Neuron (in vitro differentiated cells): ENCODE measurements around the gene UPK1B.
A peak's percentile ranks its signal among the peaks of the same experiment; 100 is the strongest.
"Not testable (repeated sequence)": the region's sequence is repeated elsewhere in the genome, so short reads cannot be mapped to it uniquely, and the experiment has no call there.

ENCODE experiments used
- H2AFZ ChIP-seq: one replicate; pipeline ENCODE4 v1.6.1; 2013; ENCODE audit warnings: low read depth, mild to moderate bottlenecking, inconsistent platforms, low read length, moderate library complexity
- H3K27me3 ChIP-seq: one replicate; pipeline ENCODE4 v1.6.1; 2013; ENCODE audit warnings: low read length; ENCODE audit not compliant: insufficient read depth
- H3K36me3 ChIP-seq: one replicate; pipeline ENCODE4 v1.6.1; 2013; ENCODE audit warnings: low read length; ENCODE audit not compliant: insufficient read depth
- H3K4me1 ChIP-seq: one replicate; pipeline ENCODE4 v1.6.1; 2013; ENCODE audit warnings: low read length; ENCODE audit not compliant: insufficient read depth
- H3K4me3 ChIP-seq: 2 replicates; pipeline ENCODE4 v1.5.1; 2013; ENCODE audit warnings: mild to moderate bottlenecking, low read length, moderate library complexity
- H3K9me3 ChIP-seq: one replicate; pipeline ENCODE4 v1.6.1; 2013; ENCODE audit warnings: low read length

The UPK1B gene

DNA sequence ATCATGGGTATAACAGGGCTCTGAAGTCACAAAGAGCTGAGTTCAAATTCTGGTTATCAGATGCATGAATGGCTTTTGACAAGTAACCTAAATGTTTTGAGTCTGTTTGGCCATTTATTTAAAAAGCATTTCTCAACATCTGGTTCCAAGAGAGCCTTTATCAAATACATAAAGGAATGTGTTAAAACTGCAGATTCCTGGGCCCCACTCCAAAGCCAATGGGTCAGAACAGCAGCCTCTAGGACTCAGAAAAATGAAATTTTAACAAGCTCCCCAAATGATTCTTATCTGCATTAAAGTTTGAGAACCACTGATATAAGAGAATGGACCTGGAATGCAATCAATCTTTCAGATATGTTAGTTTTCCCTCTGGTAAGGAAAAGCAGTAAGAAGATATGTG is 63.9 kb downstream of the UPK1B start:
- H3K36me3 ChIP-seq, result peaks cover 7% of the 10 kb centered on the region

DNA sequence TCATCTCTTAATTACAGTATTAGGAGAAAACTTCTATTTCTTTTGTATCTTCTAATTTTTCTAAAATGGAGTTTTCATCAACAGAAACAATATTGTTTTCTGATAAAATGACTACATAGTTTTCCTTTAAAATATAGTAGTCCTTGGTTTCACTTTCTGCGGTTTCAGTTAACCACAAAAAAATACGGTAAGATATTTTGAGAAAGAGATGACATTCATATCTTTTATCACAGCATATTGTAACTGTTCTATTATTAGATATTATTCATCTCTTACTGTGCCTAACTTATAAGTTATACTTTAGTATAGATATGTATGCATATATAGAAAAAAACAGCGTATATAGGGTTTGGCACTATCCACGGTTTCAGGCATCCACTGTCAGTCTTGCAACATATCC is 65.0 kb downstream of the UPK1B start:
- Histone ChIP-seq H3K4me3 (no peak overlapping the region), H3K4me1 (peaks cover 7% of the 10 kb centered on the region), H3K27me3 (no peaks in the 10 kb centered on the region), H3K9me3 (no peaks in the 10 kb centered on the region), H3K36me3 (peaks cover 7% of the 10 kb centered on the region), H2AFZ (no peak overlapping the region)

More for the DNA sequence above, 63.9 kb downstream of the UPK1B start:
- H3K4me1 ChIP-seq, result peaks cover 7% of the 10 kb centered on the region
- H2AFZ ChIP-seq, result no peak overlapping the region
- no peaks in the 10 kb centered on the region for H3K9me3 ChIP-seq
- no peaks in the 10 kb centered on the region for H3K27me3 ChIP-seq
- H3K4me3 ChIP-seq, result no peak overlapping the region

DNA sequence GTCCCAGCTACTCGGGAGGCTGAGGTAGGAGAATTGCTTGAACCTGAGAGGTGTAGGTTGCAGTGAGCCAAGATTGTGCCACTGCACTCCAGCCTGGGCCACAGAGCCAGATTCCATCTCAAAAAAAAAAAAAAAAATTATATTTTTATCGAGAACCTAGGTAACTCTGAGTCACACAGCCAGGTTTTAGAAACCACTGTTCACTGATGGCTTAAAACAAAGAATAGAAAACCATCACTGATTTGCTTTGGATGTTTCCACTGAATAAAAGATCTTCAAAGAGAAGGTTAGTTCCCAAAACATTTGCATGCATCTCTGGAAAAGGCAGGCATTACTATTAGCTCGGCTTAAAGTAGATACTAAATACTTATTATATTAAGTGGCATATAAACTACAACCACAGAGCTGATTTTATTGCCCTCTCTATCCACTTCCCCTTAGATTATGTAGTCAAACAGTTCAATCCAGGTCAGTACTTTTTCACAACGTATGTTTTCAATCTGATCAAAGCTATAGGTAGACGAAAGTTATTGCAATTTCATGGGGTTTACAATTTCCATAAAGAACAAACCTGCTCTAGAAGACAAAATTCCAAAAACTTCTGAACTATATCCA is 65.9 kb downstream of the UPK1B start:
- Histone ChIP-seq H2AFZ (no peak overlapping the region), H3K4me1 (peaks cover 7% of the 10 kb centered on the region), H3K36me3 (peaks cover 7% of the 10 kb centered on the region), H3K27me3 (no peaks in the 10 kb centered on the region), H3K4me3 (peak overlapping the region; percentile 76), H3K9me3 (no peaks in the 10 kb centered on the region)

DNA sequence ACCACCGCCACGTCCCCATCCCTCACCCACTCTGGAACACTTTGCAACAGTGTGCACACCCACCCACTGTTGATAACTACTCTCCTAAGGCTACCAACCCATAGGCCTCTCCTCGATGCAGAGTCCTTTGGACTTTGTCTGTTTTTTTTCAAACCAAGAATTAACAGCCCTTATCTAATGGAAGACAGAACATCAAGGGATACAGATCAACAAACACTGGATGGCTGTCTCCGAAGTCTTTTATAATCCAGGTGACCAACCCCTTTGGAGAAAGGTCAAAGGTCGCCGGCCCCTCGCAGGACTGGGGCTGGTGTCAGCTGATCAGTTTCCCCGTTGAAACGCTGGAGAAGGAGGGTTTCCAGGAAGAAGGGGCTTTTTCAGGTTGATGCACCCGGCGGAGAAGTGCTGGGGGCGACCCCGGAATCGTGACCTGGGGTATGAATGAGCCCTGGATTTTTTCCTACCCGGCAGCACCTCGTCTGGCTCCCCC is 66.7 kb downstream of the UPK1B start:
- Histone ChIP-seq H3K36me3 (peaks cover 4% of the 10 kb centered on the region), H3K9me3 (no peaks in the 10 kb centered on the region), H3K27me3 (no peaks in the 10 kb centered on the region), H3K4me3 (peak overlapping the region; percentile 76), H3K4me1 (peaks cover 7% of the 10 kb centered on the region), H2AFZ (peak overlapping the region; percentile 82)

DNA sequence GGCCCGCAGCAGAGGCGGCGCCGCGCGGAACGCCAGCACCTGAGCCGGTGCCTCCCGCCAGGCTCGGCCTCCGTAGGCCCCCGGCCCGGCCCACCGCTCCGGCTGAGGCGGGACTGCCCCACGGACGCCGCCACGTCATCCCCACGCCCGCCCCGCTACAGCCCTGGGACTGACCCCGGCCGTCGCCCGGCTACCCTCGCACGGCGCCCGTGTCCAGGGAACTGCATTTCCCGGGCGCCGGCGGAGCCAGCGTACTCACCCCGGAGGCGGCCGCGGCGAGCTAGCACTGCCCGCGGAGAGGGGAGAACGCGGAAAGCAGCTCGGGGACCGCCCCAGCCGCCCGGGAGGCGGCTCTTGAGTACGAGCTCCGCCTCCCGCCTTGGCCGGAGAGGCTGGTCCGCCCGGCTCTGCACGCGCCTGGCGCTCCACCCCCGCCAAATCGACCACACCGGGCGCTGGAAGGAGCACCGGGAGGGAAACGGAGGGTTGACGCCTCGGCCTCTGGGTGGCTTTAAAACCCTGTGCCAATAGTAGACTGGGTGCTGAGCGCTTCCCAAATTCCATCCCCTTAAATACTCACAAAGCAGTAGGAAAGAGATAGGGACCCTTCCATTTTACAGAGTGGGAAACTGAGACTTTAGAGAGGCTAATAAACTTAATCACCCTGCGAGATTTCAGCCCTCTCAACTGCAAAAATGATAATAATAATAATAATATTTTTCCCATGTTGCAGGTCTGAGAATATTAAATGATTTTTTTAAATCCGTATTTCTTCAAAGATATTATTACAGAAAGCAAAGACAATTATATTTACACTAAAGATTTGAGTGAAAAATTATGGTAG is 67.4 kb downstream of the UPK1B start, which contains the start of gene B4GALT4:
Gene B4GALT4 (minus strand): TSS at position 288 of the 844 bp plus-strand sequence. CDS start 10,779 bp downstream, outside the sequence.
- Histone ChIP-seq H3K9me3 (no peaks in the 10 kb centered on the region), H3K27me3 (no peaks in the 10 kb centered on the region), H3K4me3 (peak within 1 kb of the TSS; percentile 76), H3K4me1 (peaks cover 7% of the 10 kb centered on the region), H3K36me3 (peaks cover 3% of the 10 kb centered on the region), H2AFZ (peak within 1 kb of the TSS; percentile 82)

DNA sequence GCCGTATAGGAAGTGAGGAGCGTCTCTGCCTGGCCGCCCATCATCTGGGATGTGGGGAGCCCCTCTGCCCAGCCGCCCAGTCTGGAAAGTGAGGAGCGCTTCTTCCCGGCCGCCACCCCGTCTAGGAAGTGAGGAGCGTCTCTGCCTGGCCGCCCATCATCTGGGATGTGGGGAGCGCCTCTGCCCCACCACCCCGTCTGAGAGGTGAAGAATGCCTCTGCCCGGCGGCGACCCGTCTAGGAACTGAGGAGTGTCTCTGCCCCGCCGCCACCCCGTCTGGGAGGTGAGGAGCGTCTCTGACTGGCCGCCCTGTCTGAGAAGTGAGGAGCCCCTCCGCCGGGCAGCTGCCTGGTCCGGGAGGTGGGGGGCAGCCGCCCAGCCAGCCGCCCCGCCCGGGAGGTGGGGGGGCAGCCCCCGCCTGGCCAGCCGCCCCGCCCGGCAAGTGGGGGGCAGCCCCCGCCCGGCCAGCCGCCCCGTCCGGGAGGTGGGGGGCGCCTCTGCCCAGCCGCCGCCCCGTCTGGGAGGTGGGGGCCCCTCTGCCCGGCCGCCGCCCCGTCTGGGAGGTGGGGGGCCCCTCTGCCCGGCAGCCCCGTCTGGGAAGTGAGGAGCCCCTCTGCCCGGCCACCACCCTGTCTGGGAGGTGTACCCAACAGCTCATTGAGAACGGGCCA is 69.1 kb downstream of the UPK1B start:
- H3K9me3 ChIP-seq, H3K4me1 ChIP-seq, H3K36me3 ChIP-seq: not testable (repeated sequence)

DNA sequence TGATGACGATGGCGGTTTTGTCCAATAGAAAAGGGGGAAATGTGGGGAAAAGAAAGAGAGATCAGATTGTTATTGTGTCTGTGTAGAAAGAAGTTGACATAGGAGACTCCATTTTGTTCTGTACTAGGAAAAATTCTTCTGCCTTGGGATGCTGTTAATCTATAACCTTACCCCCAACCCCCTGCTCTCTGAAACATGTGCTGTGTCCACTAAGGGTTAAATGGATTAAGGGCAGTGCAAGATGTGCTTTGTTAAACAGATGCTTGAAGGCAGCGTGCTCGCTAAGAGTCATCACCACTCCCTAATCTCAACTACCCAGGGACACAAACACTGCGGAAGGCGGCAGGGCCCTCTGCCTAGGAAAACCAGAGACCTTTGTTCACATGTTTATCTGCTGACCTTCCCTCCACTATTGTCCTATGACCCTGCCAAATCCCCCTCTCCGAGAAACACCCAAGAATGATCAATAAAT is 69.7 kb downstream of the UPK1B start:
- H3K4me1 ChIP-seq, H3K4me3 ChIP-seq, H3K36me3 ChIP-seq, H3K9me3 ChIP-seq, H2AFZ ChIP-seq, H3K27me3 ChIP-seq: not testable (repeated sequence)

More for the DNA sequence above, 69.1 kb downstream of the UPK1B start:
- H3K4me3 ChIP-seq, H3K27me3 ChIP-seq, H2AFZ ChIP-seq: not testable (repeated sequence)

DNA sequence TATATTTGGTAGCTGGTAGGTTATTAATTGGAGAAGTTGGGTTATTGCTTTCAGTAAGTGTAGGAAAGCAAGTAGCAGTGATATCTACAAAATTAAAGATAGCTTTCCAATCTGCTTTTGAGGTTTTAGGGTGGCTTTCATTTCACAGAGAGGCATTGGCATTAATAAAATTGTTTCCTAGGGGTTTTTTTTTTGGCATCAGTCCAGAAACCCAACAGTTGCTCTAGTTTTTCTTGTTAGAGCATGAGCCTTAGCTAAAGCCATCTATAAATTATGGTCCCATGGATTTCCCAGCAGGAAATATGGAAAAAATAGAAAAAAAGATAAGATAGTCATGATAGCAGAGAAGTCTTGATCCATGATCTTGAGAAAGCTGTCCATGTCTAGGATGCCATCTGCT is 70.3 kb downstream of the UPK1B start:
- no peaks in the 10 kb centered on the region for H3K9me3 ChIP-seq
- peaks cover 7% of the 10 kb centered on the region for H3K4me1 ChIP-seq
- no peaks in the 10 kb centered on the region for H3K27me3 ChIP-seq
- no peaks in the 10 kb centered on the region for H3K36me3 ChIP-seq
- H3K4me3 ChIP-seq, result no peak overlapping the region
- no peak overlapping the region for H2AFZ ChIP-seq

DNA sequence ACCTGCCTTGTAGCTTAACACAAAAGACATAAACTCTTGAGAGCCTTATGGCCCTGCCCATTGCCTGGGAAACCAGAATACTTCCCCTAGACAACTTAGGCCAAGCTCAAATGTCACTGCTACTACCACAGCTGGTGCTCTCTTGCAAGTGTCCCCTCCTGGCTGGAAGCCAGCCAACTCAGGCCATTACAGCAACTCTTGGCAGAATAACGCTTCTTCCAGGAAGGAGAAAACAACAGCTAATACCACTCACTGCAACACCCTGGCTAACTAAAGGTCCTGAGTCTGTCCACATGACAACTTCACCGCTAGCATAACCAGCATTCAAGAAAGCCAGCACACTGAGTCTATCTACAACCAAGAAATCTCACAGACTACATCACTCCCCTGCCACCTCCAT is 72.4 kb downstream of the UPK1B start:
- no peaks in the 10 kb centered on the region for H3K9me3 ChIP-seq

More for the DNA sequence above, 72.4 kb downstream of the UPK1B start:
- Histone ChIP-seq H3K27me3 (no peaks in the 10 kb centered on the region), H2AFZ (no peak overlapping the region), H3K4me3 (no peak overlapping the region), H3K36me3 (no peaks in the 10 kb centered on the region), H3K4me1 (no peaks in the 10 kb centered on the region)
